ENCODE data around the gene MDM4.
A peak's percentile ranks its signal among the peaks of the same experiment; 100 is the strongest.

The MDM4 gene

DNA sequence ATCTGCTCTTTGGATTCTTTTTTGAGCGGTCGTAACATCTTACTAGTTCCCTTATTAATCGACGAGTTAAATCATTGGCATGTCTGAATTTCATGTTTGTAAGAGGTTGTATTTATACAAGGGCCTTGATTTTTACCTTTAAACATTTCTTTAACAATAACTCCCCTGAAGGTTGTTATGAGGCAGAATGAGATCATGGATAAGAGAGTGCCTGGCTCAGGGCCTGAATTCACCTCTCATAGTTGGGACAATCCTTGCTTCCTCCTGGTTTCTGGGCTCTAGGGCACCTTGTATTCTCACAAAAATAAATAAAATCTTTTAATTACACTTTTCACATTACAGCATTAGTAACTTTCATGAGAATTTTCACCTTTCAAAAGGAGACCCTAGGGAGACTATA, 55.4 kb downstream of the MDM4 start:
- TF ChIP-seq, protein P1, sequence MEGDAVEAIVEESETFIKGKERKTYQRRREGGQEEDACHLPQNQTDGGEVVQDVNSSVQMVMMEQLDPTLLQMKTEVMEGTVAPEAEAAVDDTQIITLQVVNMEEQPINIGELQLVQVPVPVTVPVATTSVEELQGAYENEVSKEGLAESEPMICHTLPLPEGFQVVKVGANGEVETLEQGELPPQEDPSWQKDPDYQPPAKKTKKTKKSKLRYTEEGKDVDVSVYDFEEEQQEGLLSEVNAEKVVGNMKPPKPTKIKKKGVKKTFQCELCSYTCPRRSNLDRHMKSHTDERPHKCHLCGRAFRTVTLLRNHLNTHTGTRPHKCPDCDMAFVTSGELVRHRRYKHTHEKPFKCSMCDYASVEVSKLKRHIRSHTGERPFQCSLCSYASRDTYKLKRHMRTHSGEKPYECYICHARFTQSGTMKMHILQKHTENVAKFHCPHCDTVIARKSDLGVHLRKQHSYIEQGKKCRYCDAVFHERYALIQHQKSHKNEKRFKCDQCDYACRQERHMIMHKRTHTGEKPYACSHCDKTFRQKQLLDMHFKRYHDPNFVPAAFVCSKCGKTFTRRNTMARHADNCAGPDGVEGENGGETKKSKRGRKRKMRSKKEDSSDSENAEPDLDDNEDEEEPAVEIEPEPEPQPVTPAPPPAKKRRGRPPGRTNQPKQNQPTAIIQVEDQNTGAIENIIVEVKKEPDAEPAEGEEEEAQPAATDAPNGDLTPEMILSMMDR (IDR thresholded peaks at IDR 0.05; ENCODE audit: low read depth, low read length, missing control alignments) = no peak
- DNase-seq (ENCODE audit: low read depth) = no peak
- H3K4me3 ChIP-seq (ENCODE audit: low read depth, low read length) = no peak overlapping the region
- in situ Hi-C loops (cut with HindIII; ENCODE audit: low sequenced_read_pairs) = no loop called here

DNA sequence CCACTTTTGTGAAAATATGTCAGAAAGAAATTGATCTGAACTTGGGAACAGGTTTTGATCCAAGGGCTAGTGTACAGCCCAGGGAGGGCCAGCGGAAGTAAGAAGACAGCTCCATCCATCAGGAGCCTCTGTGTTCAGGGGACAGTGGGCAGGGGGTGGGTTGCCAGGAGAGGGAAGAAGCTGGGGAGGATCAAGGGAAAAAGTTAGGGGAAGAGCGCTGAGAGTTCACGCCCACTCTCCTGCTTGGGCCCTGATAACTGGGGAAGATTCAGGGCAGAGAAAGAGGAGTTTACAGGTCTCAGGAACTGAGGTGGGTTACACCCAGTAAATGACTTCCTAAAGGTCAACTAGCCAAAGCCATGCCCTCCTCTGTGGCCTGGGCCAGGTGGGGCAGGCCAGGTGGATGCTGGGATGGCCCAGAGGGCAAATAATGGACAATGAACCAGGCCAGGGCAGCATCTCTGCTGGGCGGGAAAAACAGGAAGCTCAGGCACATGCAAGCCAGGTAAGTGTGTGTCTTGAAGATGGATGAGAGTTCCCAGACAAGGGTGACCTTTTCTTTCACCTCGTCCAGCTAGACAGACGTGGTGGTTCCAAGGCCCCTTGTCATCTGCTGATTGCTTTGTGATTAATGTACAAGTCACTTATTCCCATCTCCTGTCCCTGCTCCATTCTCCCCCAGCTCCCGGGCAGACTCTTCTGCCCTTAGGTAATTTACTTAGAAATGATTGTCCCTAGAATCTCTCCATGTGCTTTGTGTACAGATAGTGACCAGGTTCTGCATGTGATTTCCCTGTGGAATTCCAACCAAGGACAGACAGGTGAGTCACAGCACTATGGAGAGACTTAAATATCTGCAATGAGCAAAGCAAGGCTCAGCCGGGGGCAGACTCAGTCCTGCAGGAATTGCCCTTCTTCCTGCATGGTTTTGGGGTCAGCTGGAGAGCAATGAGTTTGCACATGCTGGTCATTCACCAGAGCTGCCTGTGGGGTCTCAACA, 57.0 kb downstream of the MDM4 start:
- no peak for DNase-seq (ENCODE audit: low read depth)
- in situ Hi-C loops (cut with HindIII; ENCODE audit: low sequenced_read_pairs) = no loop called here
- TF ChIP-seq, protein P1 (IDR thresholded peaks at IDR 0.05; ENCODE audit: low read depth, low read length, missing control alignments) = no peak

DNA sequence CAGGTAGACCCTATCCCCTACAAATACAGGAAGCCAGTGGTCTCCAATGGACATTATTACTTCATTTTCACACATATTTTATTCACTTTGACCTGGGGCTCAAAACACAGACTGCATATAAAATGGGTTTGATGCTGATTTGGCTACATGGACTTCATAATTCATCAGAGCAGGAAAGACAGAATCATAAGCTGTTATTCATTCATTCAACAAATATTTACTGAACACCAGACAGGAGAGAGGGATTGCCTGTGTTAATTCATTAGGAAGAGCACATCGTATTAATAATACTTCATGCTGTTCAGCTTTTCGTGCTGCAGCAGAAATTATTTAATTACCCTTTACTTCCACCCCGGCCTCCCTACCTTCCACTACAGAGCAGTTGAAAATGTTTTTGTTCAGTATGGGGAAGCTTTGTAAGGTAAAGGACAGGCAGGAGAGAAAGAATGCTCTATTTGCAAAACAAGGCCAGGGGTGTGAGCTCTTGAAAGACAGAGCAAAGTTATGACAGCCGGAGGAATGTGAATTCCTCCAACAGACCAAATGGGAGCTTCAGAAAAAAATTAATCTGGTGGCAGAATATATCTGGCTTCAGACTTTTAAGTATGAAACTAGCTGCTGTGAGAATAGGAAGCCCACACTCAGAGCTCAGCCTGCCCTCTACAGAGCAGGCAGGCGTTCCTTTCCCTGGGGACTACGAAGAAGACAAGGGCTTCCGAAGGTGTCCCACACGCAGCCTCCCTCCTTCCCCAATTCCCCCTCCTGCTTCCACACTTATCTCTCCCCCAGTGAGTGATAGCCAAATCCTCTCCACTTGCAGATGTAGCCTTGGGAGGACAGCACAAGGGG, 58.0 kb downstream of the MDM4 start:
- DNase-seq (ENCODE audit: low read depth) = no peak
- in situ Hi-C loops (cut with HindIII; ENCODE audit: low sequenced_read_pairs) = no loop called here
- no peak overlapping the region for H3K4me3 ChIP-seq (ENCODE audit: low read depth, low read length)
- TF ChIP-seq, protein P1 (IDR thresholded peaks at IDR 0.05; ENCODE audit: low read depth, low read length, missing control alignments) = no peak

More for the DNA sequence above, 57.0 kb downstream of the MDM4 start:
- no peak overlapping the region for H3K4me3 ChIP-seq (ENCODE audit: low read depth, low read length)

DNA sequence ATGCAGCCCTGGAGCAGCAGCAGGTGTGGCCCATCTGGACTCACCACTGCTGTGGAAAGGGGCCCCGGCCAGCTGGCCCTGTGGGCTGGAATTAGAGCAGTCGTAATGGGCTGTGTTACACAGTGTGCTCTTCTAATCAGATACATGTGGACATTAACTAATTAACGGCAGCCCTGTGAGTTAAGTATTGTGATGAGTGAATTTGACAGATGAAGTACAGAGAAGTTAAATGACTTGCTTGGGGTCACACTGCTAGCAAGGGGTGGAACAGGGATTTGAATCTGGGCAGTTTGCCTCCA, 58.6 kb downstream of the MDM4 start:
- in situ Hi-C loops (cut with HindIII; ENCODE audit: low sequenced_read_pairs) = no loop called here
- DNase-seq (ENCODE audit: low read depth) = no peak
- TF ChIP-seq, protein P1 (IDR thresholded peaks at IDR 0.05; ENCODE audit: low read depth, low read length, missing control alignments) = no peak
- H3K4me3 ChIP-seq (ENCODE audit: low read depth, low read length) = no peak overlapping the region

DNA sequence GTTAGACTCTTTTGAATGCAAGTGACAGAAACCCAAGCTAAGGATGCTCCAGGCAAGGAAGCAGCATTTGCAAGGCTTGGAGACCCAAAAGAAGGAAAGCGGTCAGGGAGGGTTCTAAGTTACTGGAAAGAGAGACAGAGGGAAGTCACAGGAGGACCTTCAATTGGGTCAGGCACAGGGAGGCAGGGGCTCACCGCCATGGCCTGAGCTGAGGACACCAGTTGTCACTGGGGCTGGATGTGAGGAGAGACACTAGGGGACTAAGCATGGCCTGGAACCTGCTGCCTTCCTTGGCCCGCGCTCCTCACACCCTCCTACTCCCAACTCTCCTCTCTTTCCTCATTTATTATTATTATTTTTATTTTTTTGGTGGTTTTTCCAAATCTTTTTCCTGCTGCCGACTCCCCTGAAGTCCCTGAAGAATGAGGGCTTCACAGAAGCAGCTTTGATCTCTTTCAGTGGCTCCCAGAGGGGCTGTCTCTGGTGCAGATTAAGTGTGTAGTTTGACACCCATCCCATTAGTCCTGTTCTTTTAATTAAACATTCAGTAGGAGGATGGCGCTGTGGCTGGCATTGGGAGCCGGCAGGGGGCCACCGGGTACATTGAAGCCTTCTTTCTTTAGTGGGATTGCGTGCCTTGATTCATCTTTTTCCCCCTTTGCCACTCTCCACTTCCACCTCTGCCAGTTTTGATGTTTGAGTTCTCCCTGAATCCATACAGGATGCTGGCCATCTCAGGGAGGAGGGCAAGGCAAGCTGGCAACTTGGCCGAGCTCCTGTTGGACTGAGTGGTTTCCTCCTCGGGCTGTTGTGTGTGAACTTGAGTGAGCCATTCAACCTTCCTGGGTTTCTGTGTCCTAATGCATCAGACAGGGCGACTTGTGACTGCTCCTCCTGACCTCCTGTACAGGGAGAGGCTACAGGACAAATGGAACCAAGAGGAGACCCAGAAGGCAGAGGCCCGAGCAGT, 59.3 kb downstream of the MDM4 start:
- no peak overlapping the region for H3K4me3 ChIP-seq (ENCODE audit: low read depth, low read length)
- in situ Hi-C loops (cut with HindIII; ENCODE audit: low sequenced_read_pairs) = no loop called here
- no peak for DNase-seq (ENCODE audit: low read depth)
- TF ChIP-seq, protein P1 (IDR thresholded peaks at IDR 0.05; ENCODE audit: low read depth, low read length, missing control alignments) = peak; percentile 2

Measured in astrocyte of the cerebellum (primary cell).